ENCODE results near the gene TOMM20. TPM values are rescaled to one million over a fixed set of nuclear protein-coding genes. Genes with fewer than 3 reads are reported as not detected.
"Not testable (repeated sequence)": the region's sequence is repeated elsewhere in the genome, so short reads cannot be mapped to it uniquely, and the experiment has no call there.

Gene TOMM20
- 100 to 1,000 TPM; 144 to 147 TPM for total RNA-seq

DNA sequence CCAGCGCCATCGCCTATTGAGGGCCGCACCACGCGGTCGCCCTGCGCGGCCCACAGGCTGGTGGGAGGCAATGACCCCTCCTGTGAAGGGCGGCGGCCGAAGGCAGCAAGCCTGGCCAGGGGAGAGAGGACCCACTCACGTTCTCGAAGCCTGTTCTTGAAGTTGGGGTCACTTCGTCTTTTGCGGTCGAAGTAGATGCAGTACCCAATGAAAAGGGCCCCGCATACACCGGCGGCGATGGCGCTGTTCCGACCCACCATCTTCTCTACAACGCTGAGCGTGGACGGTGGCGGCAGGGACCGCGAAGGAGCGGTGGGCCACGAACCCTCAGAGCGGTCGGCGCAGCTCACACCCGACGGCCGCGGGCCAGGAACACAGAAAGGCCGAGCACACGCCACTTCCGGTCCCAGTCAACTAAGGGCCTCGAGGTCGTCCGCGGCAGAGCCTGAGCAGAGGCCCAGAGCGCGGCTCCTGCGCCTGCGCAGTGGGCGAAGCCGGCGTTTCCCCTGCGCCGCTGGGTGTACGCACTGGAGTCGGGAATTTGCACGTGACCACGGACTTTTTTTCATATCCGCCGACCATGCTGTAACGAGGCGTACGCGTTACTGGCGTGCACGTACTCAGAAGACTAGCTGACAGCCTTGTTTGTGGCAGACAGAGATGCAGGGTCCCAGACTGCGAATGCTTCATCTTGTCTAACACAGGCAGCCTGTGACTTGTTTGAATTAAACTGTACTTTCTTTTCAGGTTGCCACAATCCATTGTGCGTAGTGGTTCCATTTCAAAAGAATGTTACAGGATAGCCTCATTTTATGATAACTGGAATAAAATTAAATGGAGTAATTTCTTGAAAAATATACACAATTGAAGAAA lies at the start of gene TOMM20:
TSS of gene TOMM20 (minus strand) at position 382 of the 873 bp plus-strand sequence. CDS start at position 260, 122 bp downstream.
- Mint-ChIP-seq H3K9me3 (no peaks in the 10 kb centered on the region), H3K36me3 (peaks cover 16 to 43% of the 10 kb centered on the region in 2 donors), H3K27ac (peak within 1 kb of the TSS; percentile 98 to 100)
- peak; percentile 94 to 95 for ATAC-seq
- peak; percentile 94 to 98 for DNase-seq (ENCODE audit: low spot score in 2 of 2)

DNA sequence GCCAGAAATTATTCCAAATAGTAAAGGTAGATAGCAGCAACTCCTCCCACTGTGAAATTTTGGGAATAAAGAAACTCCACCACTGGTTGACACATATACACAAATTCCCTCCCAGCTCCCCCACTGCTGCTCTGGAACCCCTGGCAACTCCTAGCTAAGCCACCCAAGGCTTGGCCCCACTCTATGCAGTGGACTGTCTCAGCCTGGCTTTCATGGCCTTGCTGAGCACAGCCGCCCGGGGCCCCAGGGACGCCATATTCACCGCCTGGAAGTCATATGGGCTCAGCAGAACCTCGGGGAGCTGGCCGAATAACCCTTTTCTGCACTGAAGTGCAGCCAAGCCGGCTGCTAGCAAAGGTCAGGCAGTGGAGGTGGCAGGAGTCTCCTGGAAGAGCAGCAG lies 47.8 kb upstream of the TOMM20 start:
- Mint-ChIP-seq H3K9me3 (no peaks in the 10 kb centered on the region), H3K36me3 (no peaks in the 10 kb centered on the region), H3K27ac (peak overlapping the region in 1 of 2 donors; percentile 56)
- DNase-seq (ENCODE audit: low spot score in 2 of 2) (no peak), ATAC-seq (no peak)

DNA sequence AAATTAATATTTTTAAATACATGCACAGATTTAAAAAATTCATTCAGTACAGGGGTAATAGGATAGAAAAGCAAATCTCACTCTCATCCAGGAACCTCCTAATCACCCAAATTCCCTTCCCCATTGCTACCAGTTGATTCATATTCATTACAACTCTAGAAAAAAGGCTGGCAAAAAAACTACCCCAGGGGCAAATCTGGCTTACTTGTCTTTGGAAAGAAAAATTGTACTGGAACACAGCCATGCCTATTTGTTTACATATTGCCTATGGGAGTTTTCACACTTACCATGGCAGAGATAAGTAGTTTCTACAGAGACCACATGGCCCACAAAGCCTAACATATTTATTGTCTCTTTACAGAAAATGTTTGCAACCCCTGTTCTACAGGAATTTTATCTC lies 41.3 kb upstream of the TOMM20 start:
- no peaks in the 10 kb centered on the region for H3K9me3 Mint-ChIP-seq
- DNase-seq (ENCODE audit: low spot score in 2 of 2): no peak
- ATAC-seq: no peak
- no peak overlapping the region for H3K27ac Mint-ChIP-seq
- no peaks in the 10 kb centered on the region for H3K36me3 Mint-ChIP-seq

DNA sequence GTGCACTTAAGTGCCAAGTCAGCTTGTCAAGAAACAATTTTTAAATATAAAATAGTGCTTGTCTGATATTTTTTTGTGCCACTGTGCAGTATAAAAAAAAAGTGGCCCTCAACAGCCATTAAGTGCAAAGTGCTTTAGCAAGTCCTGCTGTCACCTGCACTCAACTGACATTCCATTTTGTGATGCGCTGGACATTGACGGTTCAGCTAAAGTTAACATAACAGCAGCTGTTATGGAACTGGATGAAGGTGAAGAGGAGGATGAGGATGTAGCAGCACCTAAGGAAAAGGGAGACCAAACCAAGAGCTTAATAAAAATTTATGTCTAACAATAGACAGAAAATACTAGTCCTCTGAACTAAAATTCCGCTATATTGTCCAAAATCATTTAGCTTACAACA lies 39.7 kb upstream of the TOMM20 start:
- no peak overlapping the region for H3K27ac Mint-ChIP-seq

DNA sequence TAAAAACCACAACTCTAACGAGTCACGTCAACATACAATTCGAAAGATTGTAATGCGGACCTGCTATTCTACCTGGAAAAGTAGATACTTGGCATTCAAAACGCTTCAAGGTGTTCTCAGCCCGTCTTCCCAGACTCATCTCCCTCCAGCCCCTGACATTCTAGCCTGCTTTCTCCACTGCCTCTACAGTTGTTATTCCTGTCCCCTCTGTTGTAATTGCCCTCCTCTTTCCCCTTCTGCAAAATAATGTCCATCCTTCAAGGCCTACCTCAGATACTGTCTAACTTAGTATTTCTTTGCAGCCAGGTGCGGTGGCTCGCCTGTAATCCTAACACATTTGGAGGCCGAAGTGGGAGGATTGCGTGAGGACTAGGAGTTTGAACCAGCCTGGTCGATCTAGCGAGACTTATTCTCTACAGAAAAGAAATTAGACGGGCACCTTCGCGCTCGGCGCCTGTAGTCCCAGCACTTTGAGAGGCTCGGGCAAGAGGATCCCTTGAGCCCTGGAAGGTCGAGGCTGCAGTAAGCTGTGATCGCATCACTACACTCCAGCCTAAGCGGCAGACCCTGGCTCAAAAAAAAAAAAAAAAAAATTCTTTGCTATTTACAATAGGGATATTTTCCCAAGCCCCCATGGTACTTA lies 33.2 kb upstream of the TOMM20 start:
- Mint-ChIP-seq H3K36me3 (peaks cover 18 to 23% of the 10 kb centered on the region in 2 donors), H3K27ac (peak overlapping the region; percentile 87 to 98), H3K9me3 (no peaks in the 10 kb centered on the region)
- ATAC-seq (no peak), DNase-seq (ENCODE audit: low spot score in 2 of 2) (no peak)

More for the DNA sequence above, 39.7 kb upstream of the TOMM20 start:
- Mint-ChIP-seq H3K9me3 (no peaks in the 10 kb centered on the region), H3K36me3 (peaks cover 0 to 5% of the 10 kb centered on the region in 2 donors)
- ATAC-seq (no peak), DNase-seq (ENCODE audit: low spot score in 2 of 2) (no peak)

DNA sequence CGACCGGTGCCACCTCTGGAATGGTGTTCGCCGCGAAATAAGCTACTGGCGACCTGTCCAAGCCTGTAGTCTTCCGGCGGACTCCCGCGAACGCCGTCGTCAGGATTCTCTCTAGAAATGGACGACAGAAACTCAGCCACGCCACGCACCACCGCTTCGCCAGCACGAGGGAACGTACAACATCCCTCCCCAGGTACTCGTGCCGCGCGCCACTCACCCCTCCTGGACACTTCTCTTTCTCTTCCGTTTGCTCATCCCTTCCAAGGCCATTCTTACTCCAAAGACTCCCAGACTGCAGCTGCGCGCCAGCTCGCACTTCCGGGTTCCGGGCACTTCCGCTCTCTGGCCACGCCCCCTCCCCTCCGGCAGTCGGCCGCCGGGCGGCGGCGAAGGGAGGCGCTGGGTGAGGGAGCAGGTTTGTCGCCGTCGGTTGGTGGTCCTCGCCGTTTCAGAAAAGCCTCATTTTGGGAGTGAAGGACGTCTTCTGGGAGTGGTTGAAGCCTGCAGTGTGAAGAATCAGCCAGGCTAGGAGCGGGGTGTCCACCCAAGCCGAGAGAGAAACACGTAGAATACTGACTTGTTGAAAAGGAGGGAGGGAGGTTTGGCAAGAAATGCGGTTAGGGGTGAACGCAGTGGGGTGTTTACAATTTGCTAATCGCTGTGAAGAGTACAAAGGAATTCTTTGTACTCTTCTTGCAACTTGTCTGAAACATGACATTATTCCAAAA lies 32.5 kb upstream of the TOMM20 start, which contains the start of gene RBM34:
TSS of gene RBM34 (minus strand) at position 294 of the 728 bp plus-strand sequence. CDS start at position 270, 24 bp downstream.
- Mint-ChIP-seq H3K9me3 (no peaks in the 10 kb centered on the region), H3K27ac (peak within 1 kb of the TSS; percentile 87 to 98), H3K36me3 (peaks cover 18 to 23% of the 10 kb centered on the region in 2 donors)
- DNase-seq (ENCODE audit: low spot score in 2 of 2) (peak; percentile 93), ATAC-seq (peak; percentile 94 to 97)

DNA sequence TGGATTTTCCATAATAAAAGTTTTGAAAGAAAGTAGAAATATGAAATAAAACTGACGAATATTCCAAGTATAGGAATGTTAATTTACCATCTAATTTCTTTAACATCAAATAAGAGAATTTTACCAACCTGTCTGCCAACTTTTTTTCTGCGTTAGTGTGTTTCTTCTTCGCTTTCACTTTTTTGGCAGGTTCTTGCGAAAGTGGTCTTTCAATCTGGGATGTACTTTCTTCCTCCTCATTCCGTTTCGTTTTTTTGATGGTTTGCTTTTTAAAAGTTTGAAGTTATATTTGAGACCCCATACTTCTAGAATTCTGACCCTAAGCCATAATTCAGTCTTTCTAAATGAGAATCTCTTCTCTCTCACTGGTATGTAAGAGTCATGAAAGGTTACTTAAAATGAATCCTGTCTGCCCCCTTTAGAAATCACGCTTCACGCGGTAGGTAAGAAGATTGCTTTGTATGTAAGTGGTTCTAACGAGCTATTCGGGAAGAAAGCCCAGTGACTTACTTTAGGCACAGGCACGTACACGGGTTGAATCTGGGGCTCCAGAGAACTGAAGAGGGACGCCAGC lies 31.8 kb upstream of the TOMM20 start:
- H3K27ac Mint-ChIP-seq: peak overlapping the region; percentile 87 to 98
- ATAC-seq (peak; percentile 43 to 52), DNase-seq (ENCODE audit: low spot score in 2 of 2) (no peak)
- H3K36me3 Mint-ChIP-seq: peaks cover 18 to 23% of the 10 kb centered on the region in 2 donors
- H3K9me3 Mint-ChIP-seq: no peaks in the 10 kb centered on the region

DNA sequence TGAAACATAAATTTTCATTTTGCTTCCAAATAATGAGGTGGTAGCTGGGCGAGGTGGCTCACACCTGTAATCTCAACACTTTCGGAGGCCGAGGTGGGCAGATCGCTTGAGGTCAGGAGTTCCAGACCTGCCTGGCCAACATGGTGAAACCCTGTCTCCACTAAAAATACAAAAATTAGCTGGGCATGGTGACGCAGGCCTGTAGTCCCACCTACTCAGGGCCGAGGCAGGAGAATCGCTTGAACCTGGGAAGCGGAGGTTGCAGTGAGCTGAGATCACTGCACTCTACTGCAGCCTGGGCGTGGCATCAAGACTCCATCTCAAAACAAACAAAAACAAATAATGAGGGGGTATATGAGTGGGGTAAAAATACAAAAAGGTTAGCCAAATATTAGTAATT lies 31.3 kb upstream of the TOMM20 start:
- DNase-seq (ENCODE audit: low spot score in 2 of 2); ATAC-seq; H3K9me3 Mint-ChIP-seq: not testable (repeated sequence)
- Mint-ChIP-seq H3K36me3 (peaks cover 18 to 23% of the 10 kb centered on the region in 2 donors), H3K27ac (peak overlapping the region; percentile 68 to 98)

DNA sequence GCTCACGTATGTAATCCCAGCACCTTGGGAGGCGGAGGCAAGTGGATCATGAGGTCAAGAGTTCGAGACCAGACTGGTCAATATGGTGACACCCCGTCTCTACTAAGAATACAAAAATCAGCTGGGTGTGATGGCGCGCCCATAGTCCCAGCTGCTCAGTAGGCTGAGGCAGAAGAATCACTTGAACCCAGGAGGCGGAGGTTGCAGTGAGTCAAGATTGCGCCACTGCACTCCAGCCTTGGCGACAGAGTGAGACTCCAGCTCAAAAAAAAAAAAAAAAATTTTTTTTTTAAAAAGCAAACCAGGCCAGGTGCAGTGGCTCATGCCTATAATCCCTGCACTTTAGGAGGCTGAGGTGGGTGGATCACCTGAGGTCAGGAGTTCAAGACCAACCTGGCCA lies 30.6 kb upstream of the TOMM20 start:
- H3K9me3 Mint-ChIP-seq; ATAC-seq; DNase-seq (ENCODE audit: low spot score in 2 of 2): not testable (repeated sequence)
- Mint-ChIP-seq H3K36me3 (peaks cover 23 to 24% of the 10 kb centered on the region in 2 donors), H3K27ac (peak overlapping the region in 1 of 2 donors; percentile 98)

DNA sequence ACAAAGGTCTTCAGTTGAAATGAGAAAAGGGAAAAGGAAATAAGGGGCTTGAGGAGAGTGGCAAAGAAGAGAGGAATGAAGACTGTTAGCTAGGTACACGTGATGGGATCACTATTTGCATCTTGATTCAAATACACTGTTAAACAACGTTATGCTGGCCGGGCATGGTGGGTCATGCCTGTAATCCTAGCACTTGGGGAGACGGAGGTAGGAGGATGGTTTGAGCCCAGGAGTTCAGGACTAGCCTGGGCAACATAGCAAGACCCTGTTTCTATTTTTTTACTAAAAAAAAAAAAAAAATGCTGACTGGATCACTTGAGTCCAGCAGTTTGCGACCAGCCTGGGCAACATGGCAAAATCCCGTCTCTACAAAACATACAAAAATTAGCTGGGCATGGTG lies 30.0 kb upstream of the TOMM20 start:
- DNase-seq (ENCODE audit: low spot score in 2 of 2) (no peak), ATAC-seq (no peak)
- peaks cover 23 to 26% of the 10 kb centered on the region in 2 donors for H3K36me3 Mint-ChIP-seq
- no peaks in the 10 kb centered on the region for H3K9me3 Mint-ChIP-seq
- H3K27ac Mint-ChIP-seq: peak overlapping the region in 1 of 2 donors; percentile 18

DNA sequence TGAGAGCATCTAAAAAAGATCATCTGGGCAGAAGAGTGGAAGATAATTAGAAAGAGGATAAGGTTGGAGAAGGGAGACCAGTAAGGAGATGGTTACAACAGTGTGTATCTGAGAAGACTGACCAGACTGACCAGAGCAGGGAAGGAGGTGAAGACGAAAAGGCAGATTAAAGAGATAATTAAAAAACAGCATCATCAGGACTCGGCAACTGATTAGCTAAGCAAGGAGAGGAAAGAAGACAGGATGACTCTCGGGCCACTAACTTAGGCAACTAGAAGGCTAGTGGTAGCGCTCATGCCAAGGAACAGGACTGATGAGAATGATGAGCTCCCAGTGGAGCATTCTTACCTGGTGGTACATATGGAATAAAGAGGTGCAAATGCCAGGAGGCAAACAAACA lies 28.5 kb upstream of the TOMM20 start:
- no peak overlapping the region for H3K27ac Mint-ChIP-seq
- peaks cover 23 to 31% of the 10 kb centered on the region in 2 donors for H3K36me3 Mint-ChIP-seq
- no peaks in the 10 kb centered on the region for H3K9me3 Mint-ChIP-seq
- ATAC-seq (no peak), DNase-seq (ENCODE audit: low spot score in 2 of 2) (no peak)

DNA sequence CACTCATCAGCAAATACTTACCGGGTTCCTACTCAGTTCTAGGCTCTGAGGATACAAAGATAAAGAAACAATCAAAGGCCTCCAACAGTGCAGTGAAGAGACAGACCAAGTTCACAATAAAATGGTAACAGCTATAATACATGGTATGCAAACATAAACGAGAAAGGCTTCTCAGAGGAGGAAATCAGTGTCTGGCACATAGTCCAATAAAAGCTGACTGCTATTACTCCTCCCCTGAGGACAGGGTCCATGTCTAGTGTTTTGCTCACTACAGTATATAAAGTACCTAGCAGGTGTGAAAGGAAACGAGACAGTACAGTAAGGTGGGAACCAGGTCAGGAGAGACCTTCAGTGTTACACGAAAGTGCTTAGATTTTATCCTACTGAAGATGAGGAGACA lies 28.1 kb upstream of the TOMM20 start:
- DNase-seq (ENCODE audit: low spot score in 2 of 2) (no peak), ATAC-seq (no peak)
- Mint-ChIP-seq H3K9me3 (no peaks in the 10 kb centered on the region), H3K36me3 (peaks cover 20 to 32% of the 10 kb centered on the region in 2 donors), H3K27ac (no peak overlapping the region)

DNA sequence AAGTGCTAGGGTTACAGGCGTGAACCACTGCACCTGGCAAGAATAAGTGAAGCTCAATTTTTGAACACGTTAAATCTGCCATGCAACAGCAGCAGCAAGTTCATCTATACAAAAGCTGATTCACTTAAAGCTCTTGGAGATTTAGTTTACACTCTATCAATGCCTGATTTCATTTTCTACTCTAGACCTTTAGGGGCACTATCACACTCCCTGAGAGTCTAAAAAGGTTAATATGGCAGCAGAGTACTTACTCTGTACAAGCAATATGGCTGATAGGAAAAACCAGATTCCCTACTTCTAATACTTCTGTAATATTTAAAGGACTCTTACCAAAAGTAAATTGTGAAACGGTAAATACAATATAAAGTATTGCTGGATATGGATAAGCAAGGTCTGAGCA lies 27.6 kb upstream of the TOMM20 start:
- Mint-ChIP-seq H3K27ac (no peak overlapping the region), H3K9me3 (no peaks in the 10 kb centered on the region), H3K36me3 (peaks cover 18 to 36% of the 10 kb centered on the region in 2 donors)
- no peak for DNase-seq (ENCODE audit: low spot score in 2 of 2)
- ATAC-seq: no peak

DNA sequence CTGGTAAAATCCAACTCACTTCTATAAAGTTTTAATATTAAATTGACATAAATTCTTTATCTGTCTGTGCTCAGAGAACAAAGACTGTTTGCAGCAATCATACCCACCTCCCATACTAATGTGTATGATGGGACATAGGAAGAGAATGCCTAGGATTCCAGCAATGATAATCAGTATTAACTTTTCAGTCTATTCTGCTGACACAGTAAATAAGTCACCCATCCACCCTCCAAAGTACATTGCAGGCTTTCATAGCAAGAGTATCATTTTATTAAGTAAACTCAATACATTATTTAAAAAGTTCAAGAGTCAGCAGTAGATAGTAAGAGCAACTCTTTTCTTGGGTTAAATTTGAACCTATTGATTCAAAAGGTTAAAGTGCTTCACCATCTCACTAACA lies 23.6 kb upstream of the TOMM20 start:
- DNase-seq (ENCODE audit: low spot score in 2 of 2): no peak
- no peak for ATAC-seq
- Mint-ChIP-seq H3K36me3 (peaks cover 15 to 35% of the 10 kb centered on the region in 2 donors), H3K9me3 (no peaks in the 10 kb centered on the region), H3K27ac (no peak overlapping the region)

DNA sequence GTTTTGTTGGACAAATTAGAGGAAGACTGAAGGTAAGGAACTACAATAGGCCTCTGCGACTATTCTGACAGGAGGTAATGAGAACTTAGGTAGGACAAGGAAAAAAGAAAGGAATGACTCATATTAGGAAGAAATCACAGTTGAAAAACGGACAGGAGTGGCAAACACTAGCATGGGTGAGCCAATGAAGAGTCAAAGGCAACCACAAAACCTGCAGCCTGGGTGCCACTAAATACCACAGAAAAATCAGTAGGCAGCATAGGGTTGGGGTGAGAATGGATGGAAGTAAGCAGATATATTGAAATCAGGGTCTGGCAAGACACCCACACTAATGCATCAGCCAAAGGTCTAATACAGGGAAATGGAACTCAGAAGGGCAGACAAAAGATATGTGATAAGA lies 22.4 kb upstream of the TOMM20 start:
- DNase-seq (ENCODE audit: low spot score in 2 of 2) (no peak), ATAC-seq (peak in 1 of 2 donors; percentile 40)
- Mint-ChIP-seq H3K36me3 (peaks cover 15 to 38% of the 10 kb centered on the region in 2 donors), H3K9me3 (no peaks in the 10 kb centered on the region), H3K27ac (peak overlapping the region; percentile 11 to 55)

DNA sequence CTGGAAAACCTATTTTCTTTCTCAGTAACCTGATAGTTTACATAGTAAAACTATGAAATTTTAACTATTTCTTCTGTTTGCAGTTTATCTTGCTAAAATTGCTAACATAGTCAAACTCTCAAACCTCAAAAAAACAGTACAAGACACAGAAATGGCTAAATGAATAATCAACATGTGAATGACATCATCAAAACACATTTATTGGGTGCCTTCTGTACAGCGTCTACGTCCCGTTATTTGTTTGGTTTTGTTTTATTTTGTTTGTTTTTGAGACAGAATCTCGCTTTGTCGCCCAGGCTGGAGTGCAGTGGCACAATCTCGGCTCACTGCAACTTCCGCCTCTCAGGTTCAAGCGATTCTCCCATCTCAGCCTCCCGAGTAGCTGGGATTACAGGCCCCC lies 21.2 kb upstream of the TOMM20 start:
- no peaks in the 10 kb centered on the region for H3K9me3 Mint-ChIP-seq
- no peak for DNase-seq (ENCODE audit: low spot score in 2 of 2)
- H3K27ac Mint-ChIP-seq: peak overlapping the region; percentile 2 to 55

More for the DNA sequence above, 21.2 kb upstream of the TOMM20 start:
- ATAC-seq: no peak
- H3K36me3 Mint-ChIP-seq: peaks cover 15 to 44% of the 10 kb centered on the region in 2 donors
